Trophoblast cell (in vitro differentiated cells and primary cell): ENCODE measurements around the gene TPCN1.

Source experiments
- DNase-seq, 2 donors: peaks; one replicate each; pipeline ENCODE4 v3.0.0-alpha.2; 2016
- H2AFZ ChIP-seq: 2 replicates; pipeline ENCODE4 v1.6.1; 2013; ENCODE audit warnings: low read length, moderate library complexity, mild to moderate bottlenecking; ENCODE audit not compliant: insufficient read depth, poor library complexity
- H2AK5ac ChIP-seq: 2 replicates; pipeline ENCODE4 v1.6.1; 2013; ENCODE audit warnings: mild to moderate bottlenecking, low read length
- H2BK120ac ChIP-seq: 2 replicates; pipeline ENCODE4 v1.6.1; 2013; ENCODE audit warnings: low read length, mild to moderate bottlenecking, moderate library complexity; ENCODE audit not compliant: insufficient read depth, poor library complexity
- H2BK12ac ChIP-seq: 2 replicates; pipeline ENCODE4 v1.6.1; 2013; ENCODE audit warnings: mild to moderate bottlenecking, low read length, moderate library complexity
- H2BK5ac ChIP-seq: 2 replicates; pipeline ENCODE4 v1.6.1; 2013; ENCODE audit warnings: low read length, low read depth, moderate library complexity, mild to moderate bottlenecking; ENCODE audit not compliant: poor library complexity
- H3K14ac ChIP-seq: 2 replicates; pipeline ENCODE4 v1.6.1; 2013; ENCODE audit warnings: mild to moderate bottlenecking, low read length
- H3K18ac ChIP-seq: 2 replicates; pipeline ENCODE4 v1.6.1; 2013; ENCODE audit warnings: mild to moderate bottlenecking, low read length
- H3K23ac ChIP-seq: 2 replicates; pipeline ENCODE4 v1.6.1; 2013; ENCODE audit warnings: low read length
- H3K27ac ChIP-seq: 2 replicates; pipeline ENCODE4 v1.5.1; 2013; ENCODE audit warnings: low read depth, mild to moderate bottlenecking, inconsistent platforms, low read length, moderate library complexity
- H3K27me3 ChIP-seq: 2 replicates; pipeline ENCODE4 v1.6.1; 2013; ENCODE audit warnings: inconsistent platforms, mild to moderate bottlenecking, low read length, moderate library complexity; ENCODE audit not compliant: insufficient read depth
- H3K36me3 ChIP-seq, 2 experiments: 1 replicate in 1 of 2; 2 replicates in 1 of 2; pipeline ENCODE4 v1.6.1; 2013; ENCODE audit warnings: low read length in 2 of 2, mild to moderate bottlenecking in 2 of 2, moderate library complexity in 1 of 2; ENCODE audit not compliant: insufficient read depth in 2 of 2, control insufficient read depth in 1 of 2
- H3K4ac ChIP-seq: 2 replicates; pipeline ENCODE4 v1.6.1; 2013; ENCODE audit warnings: low read depth, mild to moderate bottlenecking, low read length, moderate library complexity
- H3K4me1 ChIP-seq, 2 experiments: 1 replicate in 1 of 2; 2 replicates in 1 of 2; pipeline ENCODE4 v1.6.1; 2013; ENCODE audit warnings: low read length in 2 of 2, mild to moderate bottlenecking in 2 of 2, moderate library complexity in 1 of 2; ENCODE audit not compliant: insufficient read depth in 2 of 2, control insufficient read depth in 1 of 2
- H3K4me2 ChIP-seq: 2 replicates; pipeline ENCODE4 v1.6.1; 2013; ENCODE audit warnings: inconsistent platforms, mild to moderate bottlenecking, low read length, moderate library complexity
- H3K4me3 ChIP-seq: 2 replicates; pipeline ENCODE4 v1.5.1; 2013; ENCODE audit warnings: mild to moderate bottlenecking, low read depth, low read length, inconsistent platforms
- H3K79me1 ChIP-seq: one replicate; pipeline ENCODE4 v1.6.1; 2013; ENCODE audit warnings: low read length
- H3K79me2 ChIP-seq: 2 replicates; pipeline ENCODE4 v1.6.1; 2013; ENCODE audit warnings: low read length, mild to moderate bottlenecking; ENCODE audit not compliant: control insufficient read depth, insufficient read depth, poor library complexity
- H3K9ac ChIP-seq: 2 replicates; pipeline ENCODE4 v1.6.1; 2013; ENCODE audit warnings: mild to moderate bottlenecking, low read length
- H3K9me3 ChIP-seq: 2 replicates; pipeline ENCODE4 v1.6.1; 2013; ENCODE audit warnings: low read depth, mild to moderate bottlenecking, control low read depth, inconsistent platforms, low read length; ENCODE audit not compliant: insufficient read depth
- H4K12ac ChIP-seq: 2 replicates; pipeline ENCODE4 v1.6.1; 2013; ENCODE audit warnings: low read depth, mild to moderate bottlenecking, low read length, moderate library complexity
- H4K8ac ChIP-seq: 2 replicates; pipeline ENCODE4 v1.6.1; 2013; ENCODE audit warnings: low read depth, mild to moderate bottlenecking, low read length, moderate library complexity
- H4K91ac ChIP-seq: one replicate; pipeline ENCODE4 v1.6.1; 2013; ENCODE audit warnings: low read depth, mild to moderate bottlenecking, low read length, moderate library complexity
- WGBS: extraction: QIAGEN DNeasy Blood & Tissue Kit; methylation state at CpG from one replicate; pipeline ENCODE4 v1.1.7; 2013; ENCODE audit warnings: missing lambda C conversion rate; ENCODE audit not compliant: insufficient read length, insufficient coverage; ENCODE audit errors: extremely low coverage; 5-methylcytosine and 5-hydroxymethylcytosine counted together

Gene TPCN1

GRCh38 chr12:113239288-113239771 is 18.1 kb downstream of the TPCN1 start:
- no peaks in the 10 kb centered on the region for H3K9me3 ChIP-seq
- H3K27ac ChIP-seq = no peak overlapping the region
- peak overlapping the region; percentile 49 for H3K23ac ChIP-seq
- H3K27me3 ChIP-seq = no peaks in the 10 kb centered on the region
- WGBS = no CpG with 5 or more reads among the region's 3 CpGs
- no peak overlapping the region for H4K8ac ChIP-seq
- no peak overlapping the region for H2BK5ac ChIP-seq
- no peaks in the 10 kb centered on the region for H3K79me2 ChIP-seq
- H3K14ac ChIP-seq = no peak overlapping the region
- H2AK5ac ChIP-seq = no peak overlapping the region
- peaks cover 16 to 18% of the 10 kb centered on the region in 2 experiments for H3K4me1 ChIP-seq
- no peak overlapping the region for H3K18ac ChIP-seq
- no peak overlapping the region for H3K4me2 ChIP-seq
- H3K79me1 ChIP-seq = peaks cover 18% of the 10 kb centered on the region
- H3K4me3 ChIP-seq = no peak overlapping the region
- no peak for DNase-seq
- H2AFZ ChIP-seq = no peak overlapping the region
- H3K9ac ChIP-seq = no peak overlapping the region
- no peak overlapping the region for H4K12ac ChIP-seq
- H3K36me3 ChIP-seq = peaks cover 0 to 4% of the 10 kb centered on the region in 2 experiments
- no peak overlapping the region for H2BK12ac ChIP-seq
- no peak overlapping the region for H3K4ac ChIP-seq
- H2BK120ac ChIP-seq = no peak overlapping the region
- H4K91ac ChIP-seq = peak overlapping the region; percentile 28

- no peak overlapping the region for H2AK5ac ChIP-seq
- no peak overlapping the region for H4K12ac ChIP-seq
- H3K27me3 ChIP-seq = no peaks in the 10 kb centered on the region
- H3K79me2 ChIP-seq = no peaks in the 10 kb centered on the region
- no peak overlapping the region for H2BK5ac ChIP-seq
- H4K8ac ChIP-seq = no peak overlapping the region
- H3K18ac ChIP-seq = no peak overlapping the region
- no peaks in the 10 kb centered on the region for H3K9me3 ChIP-seq
- H3K27ac ChIP-seq = no peak overlapping the region
- no peak overlapping the region for H3K4me2 ChIP-seq
- H2BK12ac ChIP-seq = no peak overlapping the region
- no peak overlapping the region for H3K14ac ChIP-seq
- H3K4ac ChIP-seq = no peak overlapping the region
- peak overlapping the region; percentile 2 for H4K91ac ChIP-seq
- H2AFZ ChIP-seq = no peak overlapping the region
- no peak for DNase-seq
- peaks cover 23% of the 10 kb centered on the region for H3K79me1 ChIP-seq
- H3K4me1 ChIP-seq = peaks cover 20 to 23% of the 10 kb centered on the region in 2 experiments
- H3K36me3 ChIP-seq = peaks cover 0 to 4% of the 10 kb centered on the region in 2 experiments
- H3K9ac ChIP-seq = no peak overlapping the region
- no peak overlapping the region for H3K4me3 ChIP-seq
- no CpG with 5 or more reads among the region's 12 CpGs for WGBS
- no peak overlapping the region for H2BK120ac ChIP-seq
- no peak overlapping the region for H3K23ac ChIP-seq
Measured at GRCh38 chr12:113239811-113240331, 18.6 kb downstream of the TPCN1 start.

GRCh38 chr12:113240395-113240794 is 19.1 kb downstream of the TPCN1 start:
- no CpG with 5 or more reads among the region's 3 CpGs for WGBS
- Histone ChIP-seq H4K91ac (no peak overlapping the region), H3K23ac (no peak overlapping the region), H3K79me1 (peaks cover 25% of the 10 kb centered on the region), H2AFZ (no peak overlapping the region), H3K4me1 (peaks cover 20 to 25% of the 10 kb centered on the region in 2 experiments), H4K8ac (no peak overlapping the region), H4K12ac (no peak overlapping the region), H3K4me2 (no peak overlapping the region), H3K4ac (no peak overlapping the region), H3K18ac (no peak overlapping the region), H3K79me2 (no peaks in the 10 kb centered on the region), H3K9me3 (no peaks in the 10 kb centered on the region), H3K14ac (no peak overlapping the region), H3K27me3 (no peaks in the 10 kb centered on the region), H2BK12ac (no peak overlapping the region), H3K36me3 (peaks cover 0 to 4% of the 10 kb centered on the region in 2 experiments), H3K4me3 (no peak overlapping the region), H2AK5ac (no peak overlapping the region), H2BK120ac (no peak overlapping the region), H3K9ac (no peak overlapping the region), H3K27ac (no peak overlapping the region), H2BK5ac (no peak overlapping the region)
- DNase-seq = no peak

GRCh38 chr12:113241191-113242025 is 20.1 kb downstream of the TPCN1 start:
- Histone ChIP-seq H3K9me3 (no peaks in the 10 kb centered on the region), H3K9ac (no peak overlapping the region), H3K23ac (no peak overlapping the region), H3K4me3 (no peak overlapping the region), H3K27ac (peak overlapping the region; percentile 65), H3K79me1 (peaks cover 33% of the 10 kb centered on the region), H3K27me3 (no peaks in the 10 kb centered on the region), H3K4me1 (peaks cover 26 to 29% of the 10 kb centered on the region in 2 experiments), H2AFZ (no peak overlapping the region), H4K12ac (no peak overlapping the region), H2AK5ac (peak overlapping the region; percentile 24), H3K36me3 (peaks cover 0 to 2% of the 10 kb centered on the region in 2 experiments), H2BK12ac (no peak overlapping the region), H3K14ac (no peak overlapping the region), H3K4me2 (no peak overlapping the region), H3K79me2 (peaks cover 1% of the 10 kb centered on the region), H4K91ac (peak overlapping the region; percentile 71), H3K4ac (no peak overlapping the region), H4K8ac (no peak overlapping the region), H2BK120ac (no peak overlapping the region), H3K18ac (no peak overlapping the region), H2BK5ac (no peak overlapping the region)
- DNase-seq = peak; percentile 95 to 96
- WGBS = no CpG with 5 or more reads among the region's 14 CpGs
